Body of pancreas (tissue), 4 donors: Measurements from ENCODE around the gene TRAPPC5.

Source experiments
- CTCF ChIP-seq, 7 experiments: fragments of 450-650 bp in 4 of 7; fragments of 200-600 bp in 3 of 7; sonication (generic) in 3 of 7; IDR thresholded peaks; one replicate each; pipeline ENCODE4 v1.5.1; 2016 to 2019; ENCODE audit warnings: antibody characterized with exemption in 7 of 7
- POLR2A ChIP-seq, 3 donors: fragments of 450-650 bp; IDR thresholded peaks; one replicate each; pipeline ENCODE4 v1.6.1; 2016; ENCODE audit warnings: antibody characterized with exemption in 3 of 3, mild to moderate bottlenecking in 2 of 3

GRCh38 chr19:7676376-7676775 lies 4.3 kb upstream of the TRAPPC5 start:
- TF ChIP-seq CTCF (IDR thresholded peaks at IDR 0.05) (no peak), POLR2A (IDR thresholded peaks at IDR 0.05) (no peak)
